ENCODE measurements around the gene POLG2. TPM values are rescaled to one million over a fixed set of nuclear protein-coding genes. Genes with fewer than 3 reads are reported as not detected.

The POLG2 gene
- total RNA-seq, 1 experiment from 2014 or later: 51.5 TPM

GRCh38 chr17:64515419-64515818 is 18.6 kb upstream of the POLG2 start:
- 0 out of 2 replicates have a peak, but pooled peaks cover 7% of the 10 kb centered on the region for H4K20me1 ChIP-seq (ENCODE audit: insufficient read depth)
- peaks cover 73 to 79% of the 10 kb centered on the region in 2 experiments for H3K36me3 ChIP-seq (ENCODE audit: control insufficient read depth in 1 of 2, insufficient read depth in 2 of 2, low read length in 2 of 2)
- POLR2A ChIA-PET: interaction anchor here (2.9 kb wide), 1 partner anchor 10 kb away, joined by 16 read pairs; the partner anchor contains the start of genes CEP95 and DDX5
- intact Hi-C loops (cut with micrococcal nuclease): loop anchor here (5.0 kb wide), 1 partner anchor 37 kb away; no protein-coding TSS in a partner anchor
- no peak overlapping the region for H2AFZ ChIP-seq (ENCODE audit: low read depth, low read length, poor library complexity, severe bottlenecking)
- H3K9me2 ChIP-seq (ENCODE audit: insufficient read depth): no peaks in the 10 kb centered on the region
- BruUV-seq (replicated peaks): no TSS peak
- H3K4me3 ChIP-seq (replicated peaks in 1 of 2; ENCODE audit: low read depth in 1 of 2, low read length in 2 of 2): no peak overlapping the region
- ATAC-seq (no peak), DNase-seq (ENCODE audit: low read depth, low spot score) (no peak)
- no peak overlapping the region for H3K9ac ChIP-seq (ENCODE audit: low read length)
- no peak overlapping the region for H3K4me2 ChIP-seq (ENCODE audit: low read length)
- no peaks in the 10 kb centered on the region for H3K9me3 ChIP-seq (ENCODE audit: control insufficient read depth in 1 of 2, insufficient read depth in 1 of 2, low read depth in 1 of 2, low read length in 2 of 2)
- H3K79me2 ChIP-seq (ENCODE audit: insufficient read depth, low read length): peaks cover 89% of the 10 kb centered on the region
- RAD21 ChIA-PET (ENCODE audit: low non-redundant PET in 1 of 2, low total read pairs in 2 of 2, uncharacterized antibody in 2 of 2, unreplicated experiment in 2 of 2): no interaction called here
- no peak overlapping the region for H3K27ac ChIP-seq (ENCODE audit: low read depth, low read length)
- no peaks in the 10 kb centered on the region for H3K4me1 ChIP-seq (ENCODE audit: control insufficient read depth in 1 of 2, insufficient read depth in 2 of 2, low read length in 2 of 2)
- no peaks in the 10 kb centered on the region for H3K27me3 ChIP-seq (ENCODE audit: insufficient read depth, low read length)
- no peak for TF ChIP-seq POLR2AphosphoS5 (IDR thresholded peaks at IDR 0.05; ENCODE audit: low read depth, low read length)
- TF ChIP-seq TCF7L2 (IDR thresholded peaks at IDR 0.05; ENCODE audit: borderline replicate concordance, extremely low read depth, insufficient read depth, insufficient read length): no peak
- TF ChIP-seq POLR2A (IDR thresholded peaks at IDR 0.05; ENCODE audit: borderline replicate concordance, extremely low read depth, insufficient read depth, insufficient read length): no peak
- no peak for TF ChIP-seq MAX (IDR thresholded peaks at IDR 0.05)
- TF ChIP-seq SIN3A (IDR thresholded peaks at IDR 0.05; ENCODE audit: low read depth): no peak
- no peak for TF ChIP-seq JUND (IDR thresholded peaks at IDR 0.05)
- no peak for TF ChIP-seq SRF (IDR thresholded peaks at IDR 0.05; ENCODE audit: low read depth)
- no peak for TF ChIP-seq FOSL1 (IDR thresholded peaks at IDR 0.05; ENCODE audit: low read depth)
- no peak for TF ChIP-seq ZBTB33 (IDR thresholded peaks at IDR 0.05; ENCODE audit: extremely low read depth, insufficient replicate concordance, low read length)
- TF ChIP-seq ZNF274 (IDR thresholded peaks at IDR 0.05; ENCODE audit: low read depth, low read length): no peak
- no peak for TF ChIP-seq ELF1 (IDR thresholded peaks at IDR 0.05; ENCODE audit: borderline replicate concordance, low read depth)
- CTCF ChIA-PET: no interaction called here
